Skin of body (tissue), 2 donors: Measurements from ENCODE around the gene COL15A1. TPM values are rescaled to one million over a fixed set of nuclear protein-coding genes. Genes with fewer than 3 reads are reported as not detected.

Experiments
- DNase-seq: peaks from one replicate; lab custom pipeline; 2025; lab: John Stamatoyannopoulos, UW
- total RNA-seq: library from RNA; depleted of rRNA; stranded (reverse); fragments of >200 nt; gene quantifications from one replicate; pipeline ENCODE4 v1.2.3, GENCODE V29; 2014

COL15A1 gene
- total RNA-seq, 1 donor from 2014 or later = 122 TPM

GRCh38 chr9:98944057-98944733, 488 bp downstream of the COL15A1 start:
- no peak for DNase-seq

- no peak for DNase-seq
Observed at GRCh38 chr9:98944734-98945074, 997 bp downstream of the COL15A1 start.

GRCh38 chr9:98949565-98949964, 5.9 kb downstream of the COL15A1 start:
- DNase-seq = no peak

- DNase-seq = no peak
Observed at GRCh38 chr9:98950262-98950661, 6.6 kb downstream of the COL15A1 start.

- no peak for DNase-seq
Observed at GRCh38 chr9:98951967-98952366, 8.3 kb downstream of the COL15A1 start.

GRCh38 chr9:98953581-98954243, 10.0 kb downstream of the COL15A1 start:
- no peak for DNase-seq

- DNase-seq = no peak
Observed at GRCh38 chr9:98954244-98954610, 10.5 kb downstream of the COL15A1 start.

- DNase-seq = no peak
Observed at GRCh38 chr9:98955259-98955658, 11.6 kb downstream of the COL15A1 start.

GRCh38 chr9:98957826-98958225, 14.1 kb downstream of the COL15A1 start:
- no peak for DNase-seq

GRCh38 chr9:98958271-98958984, 14.7 kb downstream of the COL15A1 start:
- DNase-seq = peak; percentile 76

GRCh38 chr9:98960409-98960808, 16.7 kb downstream of the COL15A1 start:
- no peak for DNase-seq

GRCh38 chr9:98961513-98962180, 17.9 kb downstream of the COL15A1 start:
- DNase-seq = no peak

GRCh38 chr9:98962181-98962560, 18.5 kb downstream of the COL15A1 start:
- DNase-seq = peak; percentile 17

- DNase-seq = no peak
Observed at GRCh38 chr9:98962861-98963260, 19.2 kb downstream of the COL15A1 start.

GRCh38 chr9:98964201-98964600, 20.5 kb downstream of the COL15A1 start:
- peak; percentile 22 for DNase-seq

GRCh38 chr9:98964911-98965336, 21.2 kb downstream of the COL15A1 start:
- DNase-seq = no peak

- DNase-seq = no peak
Observed at GRCh38 chr9:98966676-98967075, 23.0 kb downstream of the COL15A1 start.

- DNase-seq = no peak
Observed at GRCh38 chr9:98967257-98967656, 23.6 kb downstream of the COL15A1 start.

GRCh38 chr9:98967680-98968079, 24.0 kb downstream of the COL15A1 start:
- DNase-seq = no peak

GRCh38 chr9:98968601-98969337, 25.1 kb downstream of the COL15A1 start:
- no peak for DNase-seq

GRCh38 chr9:98970532-98971041, 26.9 kb downstream of the COL15A1 start:
- no peak for DNase-seq
